HG03025 (cell line): ENCODE measurements around the gene TRAPPC4.
"Not testable (repeated sequence)": the region's sequence is repeated elsewhere in the genome, so short reads cannot be mapped to it uniquely, and the experiment has no call there.

ENCODE experiments used
- ATAC-seq: cut with Tn5 transposase; IDR thresholded peaks from one replicate; pipeline ENCODE4 v1.9.1; 2021; ENCODE audit warnings: mild to moderate bottlenecking, moderate library complexity; ENCODE audit not compliant: unreplicated experiment, low FRiP score

Gene TRAPPC4

DNA sequence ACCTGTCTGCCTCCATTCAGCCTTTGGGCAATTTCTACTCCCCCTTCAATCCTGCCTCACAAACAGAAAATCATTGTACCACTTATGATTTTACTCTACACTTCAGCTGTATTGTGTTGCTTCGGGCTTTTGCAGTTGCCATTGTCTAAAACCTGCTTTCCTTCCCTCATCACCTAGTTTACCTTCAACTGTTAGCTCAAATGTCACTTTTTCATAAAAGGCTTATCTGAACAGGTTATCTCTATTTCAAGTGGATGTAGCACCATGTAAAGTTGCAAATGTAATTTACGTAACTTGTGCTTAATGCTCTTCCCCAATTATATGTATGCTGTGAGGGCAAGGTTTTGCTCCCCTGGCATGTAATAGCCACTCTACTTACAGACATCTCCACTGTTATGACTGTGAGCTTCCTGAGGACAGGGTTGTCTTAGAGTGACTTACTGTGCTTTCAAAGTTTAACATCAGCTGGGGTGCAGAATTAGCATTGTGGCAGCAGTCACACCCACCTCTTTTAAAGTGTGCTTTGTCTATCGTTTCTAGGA, 5.9 kb upstream of the TRAPPC4 start:
- ATAC-seq = no peak

- no peak for ATAC-seq
These were observed 4.2 kb upstream of the TRAPPC4 start for GRCh38 chr11:119014209-119014924.

DNA sequence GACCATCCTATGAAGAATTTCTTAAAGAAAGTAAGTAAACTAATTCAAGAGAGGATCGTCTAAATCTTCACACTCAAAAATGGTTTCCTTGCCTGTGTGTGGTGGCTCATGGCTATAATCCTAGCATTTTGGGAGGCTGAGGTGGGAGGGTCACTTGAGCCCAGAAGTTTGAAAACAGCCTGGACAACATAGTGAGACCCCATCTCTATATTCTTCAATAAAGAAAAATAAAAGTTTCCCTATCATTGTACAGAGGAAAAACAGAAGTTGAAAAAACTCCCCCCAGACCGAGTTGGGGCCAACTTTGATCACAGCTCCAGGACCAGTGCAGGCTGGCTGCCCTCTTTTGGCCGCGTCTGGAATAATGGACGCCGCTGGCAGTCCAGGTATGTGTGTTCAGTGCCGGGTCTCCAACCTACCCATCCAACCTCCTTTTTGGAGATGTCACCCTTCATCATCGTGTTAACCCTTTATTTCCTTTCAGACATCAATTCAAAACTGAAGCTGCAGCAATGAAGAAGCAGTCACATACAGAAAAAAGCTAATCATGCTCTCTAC, 3.4 kb upstream of the TRAPPC4 start:
- no peak for ATAC-seq

- no peak for ATAC-seq
These were observed 2.2 kb upstream of the TRAPPC4 start for GRCh38 chr11:119016216-119017009.

- ATAC-seq = not testable (repeated sequence)
These were observed 1.2 kb upstream of the TRAPPC4 start for GRCh38 chr11:119017377-119017776.

GRCh38 chr11:119019996-119020395, 1.4 kb downstream of the TRAPPC4 start:
- no peak for ATAC-seq

DNA sequence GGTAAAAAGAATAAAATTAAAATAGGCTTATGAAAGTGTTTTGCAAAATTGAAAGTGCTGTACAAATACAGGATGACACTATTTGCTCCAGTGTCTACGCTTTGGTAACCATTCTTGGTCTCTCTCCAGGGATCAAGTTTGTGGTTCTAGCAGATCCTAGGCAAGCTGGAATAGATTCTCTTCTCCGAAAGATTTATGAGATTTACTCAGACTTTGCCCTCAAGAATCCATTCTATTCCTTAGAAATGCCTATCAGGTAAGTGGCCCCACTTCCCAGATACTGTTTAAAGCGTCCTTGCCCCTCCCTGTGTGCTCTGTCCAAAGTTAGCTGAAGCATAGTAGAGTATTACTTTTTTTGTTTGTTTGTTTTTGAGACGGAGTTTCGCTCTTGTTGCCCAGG, 3.1 kb downstream of the TRAPPC4 start:
- no peak for ATAC-seq

DNA sequence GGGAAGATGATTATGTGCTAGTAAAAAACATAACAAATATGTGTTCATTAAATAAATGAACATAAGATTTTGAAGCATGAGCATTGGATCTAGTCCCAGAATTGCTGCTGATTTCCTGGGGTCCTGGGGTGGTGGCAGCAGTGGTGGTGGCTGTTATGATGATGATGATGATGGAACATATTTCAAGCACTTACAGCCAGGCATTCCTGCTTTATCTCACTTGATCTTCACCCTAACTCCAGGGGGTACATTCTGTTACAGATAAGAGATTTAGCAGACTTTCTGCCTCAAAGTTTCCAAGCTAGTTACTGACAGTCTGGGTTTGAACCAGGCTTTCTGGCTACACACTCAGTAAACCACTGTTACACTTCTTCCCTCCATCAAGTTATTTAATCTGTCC, 5.2 kb downstream of the TRAPPC4 start:
- ATAC-seq = no peak

- ATAC-seq = no peak
These were observed 6.0 kb downstream of the TRAPPC4 start for GRCh38 chr11:119024430-119025098.

DNA sequence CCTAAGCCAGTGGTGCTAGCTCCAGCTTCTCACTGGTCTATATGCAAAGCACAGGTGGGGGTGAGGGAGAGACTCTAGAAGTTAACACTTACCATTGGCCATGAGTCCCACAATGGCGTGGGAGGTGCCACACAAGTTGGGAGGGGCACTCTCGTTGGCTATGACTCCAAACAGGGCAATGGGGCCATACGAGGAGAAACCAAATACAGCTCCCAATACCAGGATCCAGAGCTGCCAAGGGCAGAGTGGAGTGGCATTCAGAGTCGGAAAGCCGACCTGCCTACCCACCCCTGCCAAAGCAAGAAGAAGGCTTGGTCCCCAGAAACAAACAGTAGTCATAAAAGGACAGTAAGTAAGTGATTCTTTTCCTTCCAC, 6.5 kb downstream of the TRAPPC4 start:
- ATAC-seq = no peak

GRCh38 chr11:119025541-119025940, 7.0 kb downstream of the TRAPPC4 start:
- ATAC-seq = no peak

DNA sequence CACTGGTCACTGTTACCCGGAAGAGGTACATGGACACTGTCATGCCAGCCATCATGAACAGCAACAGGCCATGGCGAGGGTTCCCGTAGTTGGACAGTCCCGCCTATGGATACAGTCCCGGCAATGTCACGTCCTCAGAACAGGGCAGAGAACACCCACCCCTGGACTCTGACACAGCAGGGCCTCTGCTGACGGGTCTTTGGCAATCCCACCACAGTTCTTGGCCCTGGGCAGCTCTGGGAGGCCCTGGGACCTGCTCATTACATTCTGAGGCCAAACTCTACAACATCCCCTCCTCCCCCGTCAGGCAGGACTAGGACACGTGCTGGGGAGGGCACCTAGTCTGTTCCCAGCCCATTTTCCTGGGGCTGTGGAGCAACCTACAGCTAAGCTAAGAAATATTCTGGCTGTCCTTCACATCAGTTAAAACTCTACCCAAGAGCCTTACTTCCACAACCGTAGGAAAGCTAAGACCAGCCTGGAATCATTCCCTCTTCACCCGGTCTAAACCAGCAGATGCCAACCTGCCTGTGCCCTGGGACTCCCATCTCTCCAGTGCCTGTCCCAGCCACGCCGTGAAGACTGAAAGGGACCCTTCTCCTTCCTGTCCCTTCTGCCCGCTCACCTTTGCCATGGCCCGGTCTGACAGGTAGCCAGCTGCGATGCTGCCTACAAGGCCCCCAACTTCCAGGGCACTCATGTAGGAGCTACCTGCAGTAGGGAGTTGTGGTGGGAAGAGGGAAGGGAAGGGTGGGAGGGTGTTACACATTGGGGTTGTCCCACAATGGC, 7.6 kb downstream of the TRAPPC4 start:
- ATAC-seq = no peak

- ATAC-seq = no peak
These were observed 8.4 kb downstream of the TRAPPC4 start for GRCh38 chr11:119026970-119027369.

GRCh38 chr11:119027561-119028345, 9.2 kb downstream of the TRAPPC4 start:
- ATAC-seq = no peak

DNA sequence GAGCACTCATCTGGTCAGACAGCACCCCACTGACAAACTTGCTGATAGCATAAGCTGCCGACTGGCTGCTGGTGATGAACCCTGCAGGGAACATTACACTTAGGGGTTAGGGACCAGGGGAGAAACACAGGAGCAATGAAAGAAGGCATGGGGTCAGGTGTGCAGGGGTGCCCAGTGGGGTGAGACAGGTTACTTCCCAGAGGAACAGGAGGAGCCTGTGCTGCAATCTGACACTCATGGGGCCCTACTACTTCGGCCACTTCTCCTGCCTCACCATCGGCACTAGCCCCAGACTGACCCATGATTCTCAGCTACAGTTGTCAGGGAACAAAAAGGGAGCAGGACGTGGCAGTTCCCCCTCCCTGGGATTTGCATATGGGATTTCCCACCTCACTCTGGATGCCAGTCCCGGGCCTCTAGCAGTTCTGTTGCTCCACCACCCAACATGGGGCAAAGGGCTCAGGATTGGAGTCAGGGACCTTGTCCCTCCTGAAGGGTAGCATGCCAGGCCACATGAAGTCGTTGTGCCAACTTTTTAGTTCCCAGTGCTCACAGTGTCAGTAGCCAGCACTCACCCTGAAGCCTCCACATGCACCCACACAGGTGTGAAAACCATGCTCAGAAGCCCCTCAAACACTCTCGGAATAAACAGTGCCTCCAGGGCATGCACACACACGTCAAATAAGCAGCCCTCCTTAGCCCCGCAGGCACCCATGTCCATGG, 9.9 kb downstream of the TRAPPC4 start:
- no peak for ATAC-seq

DNA sequence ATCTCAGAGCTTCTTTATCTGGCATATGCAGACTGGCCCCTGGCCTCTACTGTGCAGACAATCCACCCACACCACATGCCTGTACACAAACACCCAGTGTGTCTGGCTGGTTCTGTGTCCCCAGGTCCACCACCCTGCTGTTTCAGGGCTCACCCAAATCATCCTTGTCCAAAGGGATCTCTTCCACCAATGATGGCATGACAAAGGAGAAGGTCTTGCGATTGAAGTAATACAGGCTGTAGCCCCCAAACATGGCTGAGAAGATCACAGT, 10.4 kb downstream of the TRAPPC4 start:
- no peak for ATAC-seq

DNA sequence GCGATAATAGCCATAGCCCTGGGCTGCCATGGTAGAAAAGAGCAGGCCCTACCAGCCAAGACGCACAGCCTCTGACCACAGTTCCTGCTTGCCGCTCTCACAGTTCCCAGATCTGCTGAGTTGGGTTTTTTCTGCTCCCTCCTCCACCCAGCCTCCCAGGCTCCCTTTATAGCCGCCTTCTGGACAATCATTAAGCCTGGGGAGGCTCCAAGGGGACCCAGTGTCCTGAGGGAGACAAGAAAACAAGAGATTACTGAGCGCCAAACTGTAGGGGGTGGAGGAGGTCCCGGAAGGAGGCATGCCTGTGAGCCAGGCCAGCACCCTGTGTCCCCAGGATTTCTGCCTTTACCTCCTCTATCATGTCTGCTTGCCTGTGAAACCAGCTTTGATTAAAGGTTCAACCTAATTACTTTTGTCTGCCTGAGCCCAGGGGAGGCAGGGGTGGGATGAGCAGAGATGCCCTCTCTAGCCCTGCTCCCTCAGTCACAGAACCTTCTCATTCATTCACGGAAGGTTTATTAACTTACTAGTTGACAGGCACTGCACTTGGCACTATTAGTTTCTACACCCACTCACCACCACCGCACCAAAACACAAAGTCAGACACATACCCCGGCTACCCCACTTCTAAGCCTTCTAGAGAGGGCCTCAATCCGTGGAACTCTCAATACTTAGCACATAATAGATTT, 10.9 kb downstream of the TRAPPC4 start:
- ATAC-seq = peak; percentile 5

GRCh38 chr11:119030029-119030328, 11.4 kb downstream of the TRAPPC4 start:
- ATAC-seq = peak; percentile 9
